ENCODE results near the gene TBC1D20.
"Not testable (repeated sequence)": the region's sequence is repeated elsewhere in the genome, so short reads cannot be mapped to it uniquely, and the experiment has no call there.

Gene TBC1D20

DNA sequence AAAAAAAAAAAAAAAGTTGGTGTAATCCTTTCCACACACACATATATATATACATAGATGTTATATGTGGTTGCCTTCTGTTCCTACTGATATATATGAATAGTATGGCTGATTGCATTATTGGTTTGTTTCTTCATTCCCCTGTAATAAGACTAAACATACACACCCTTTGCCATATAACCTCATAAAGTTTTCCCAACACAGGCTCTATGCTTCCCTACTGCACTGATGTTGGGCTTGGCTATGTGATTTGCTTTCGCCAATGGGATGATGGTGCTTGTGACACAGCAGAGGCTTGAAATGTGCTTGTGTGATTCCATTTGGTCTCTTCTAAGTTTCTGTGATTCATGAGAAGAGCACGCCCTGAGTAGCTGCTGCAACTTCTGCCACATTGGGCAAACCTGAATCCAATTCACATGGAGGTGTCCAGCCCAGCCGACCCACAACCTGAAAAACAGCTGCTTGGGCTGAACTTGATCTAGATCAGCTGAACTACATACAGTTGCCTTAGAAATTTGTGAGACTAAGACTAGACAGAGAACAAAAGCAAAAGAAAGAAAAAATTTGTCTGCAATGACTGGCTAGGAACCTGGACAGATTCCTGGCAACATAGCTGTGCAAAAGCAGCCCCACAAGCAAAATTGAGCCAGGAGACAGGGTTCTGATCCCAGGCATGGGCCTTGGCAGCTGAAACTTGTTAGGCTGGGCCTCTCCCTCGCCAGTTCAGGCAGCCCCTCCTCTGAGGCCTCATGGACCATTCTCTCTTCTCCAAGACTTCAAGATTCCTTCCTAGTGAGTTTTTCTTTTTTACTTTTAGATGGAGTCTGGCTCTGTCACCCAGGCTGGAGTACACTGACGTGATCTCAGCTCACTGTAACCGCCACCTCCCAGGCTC lies 13.4 kb upstream of the TBC1D20 start:
- DNase-seq, result no peak

DNA sequence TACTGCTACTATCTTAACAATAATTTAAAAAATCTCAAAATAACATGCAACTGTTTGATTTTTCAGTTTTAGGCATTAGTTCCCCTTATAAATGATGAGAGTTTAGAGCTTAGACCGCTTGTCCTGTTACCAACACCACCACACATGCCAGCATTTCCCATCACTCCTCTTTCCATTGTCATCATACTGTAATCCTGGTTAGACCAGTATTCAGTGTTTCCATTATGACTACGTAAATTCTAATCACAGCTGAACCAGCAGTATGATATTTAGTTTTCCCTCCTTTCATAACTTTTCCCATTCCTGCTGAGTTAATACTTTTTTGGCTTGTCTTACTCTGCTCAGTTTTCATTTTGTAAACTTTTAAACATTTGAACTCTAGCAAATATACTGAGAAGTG lies 12.2 kb upstream of the TBC1D20 start:
- no peak for DNase-seq

DNA sequence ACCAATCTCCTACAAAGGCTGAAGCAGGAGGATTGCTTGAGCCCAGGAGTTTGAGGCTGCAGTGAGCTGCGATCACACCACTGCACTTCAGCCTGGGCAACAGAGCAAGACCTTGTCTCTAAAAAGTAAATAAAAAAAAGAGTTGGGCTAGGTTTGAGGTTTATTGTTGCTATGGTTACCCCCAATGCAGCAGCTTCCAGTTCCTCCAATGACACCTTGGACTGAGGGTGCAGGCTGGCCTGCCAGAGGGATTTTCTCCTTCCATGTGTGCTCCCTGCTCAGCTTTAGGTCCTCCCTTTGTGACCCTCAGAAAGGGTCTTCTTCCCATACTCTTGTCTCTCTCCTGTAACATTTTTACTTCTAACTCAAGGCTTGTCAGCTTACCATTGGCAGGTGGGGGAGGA lies 10.6 kb upstream of the TBC1D20 start:
- DNase-seq, result no peak

DNA sequence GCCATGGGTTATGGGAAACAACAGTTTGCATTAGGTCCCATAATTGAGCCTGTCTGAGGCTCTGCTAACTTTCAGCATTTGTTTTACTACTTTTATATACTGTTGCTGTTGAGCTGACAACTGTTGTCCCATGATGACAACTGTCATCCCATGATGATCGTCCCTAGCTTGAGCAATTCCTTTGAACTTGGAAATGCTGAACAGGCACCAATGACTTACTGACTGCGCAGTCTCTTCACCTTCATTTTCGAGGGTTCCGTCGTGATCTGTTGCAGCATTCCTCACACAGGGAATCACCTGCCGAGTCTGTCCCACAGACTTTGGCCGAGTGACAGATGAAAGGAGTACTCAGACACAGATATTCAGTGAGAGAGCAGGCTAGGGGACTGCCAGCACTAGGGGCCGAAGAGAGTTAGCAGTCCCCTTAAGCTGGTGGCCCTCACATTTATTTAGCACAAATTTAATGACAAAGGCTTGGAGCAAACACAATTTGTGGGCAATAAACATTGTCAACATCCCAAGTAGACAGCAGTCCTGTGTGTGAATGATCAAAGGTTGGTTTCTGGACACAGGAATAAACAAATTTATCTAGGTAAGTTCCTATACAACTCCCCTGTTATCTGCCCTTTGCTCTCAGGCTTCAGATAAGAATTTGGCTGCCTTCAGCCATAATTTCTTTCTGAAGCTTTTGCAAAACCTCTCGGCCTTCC lies 10.0 kb upstream of the TBC1D20 start:
- DNase-seq, result no peak

DNA sequence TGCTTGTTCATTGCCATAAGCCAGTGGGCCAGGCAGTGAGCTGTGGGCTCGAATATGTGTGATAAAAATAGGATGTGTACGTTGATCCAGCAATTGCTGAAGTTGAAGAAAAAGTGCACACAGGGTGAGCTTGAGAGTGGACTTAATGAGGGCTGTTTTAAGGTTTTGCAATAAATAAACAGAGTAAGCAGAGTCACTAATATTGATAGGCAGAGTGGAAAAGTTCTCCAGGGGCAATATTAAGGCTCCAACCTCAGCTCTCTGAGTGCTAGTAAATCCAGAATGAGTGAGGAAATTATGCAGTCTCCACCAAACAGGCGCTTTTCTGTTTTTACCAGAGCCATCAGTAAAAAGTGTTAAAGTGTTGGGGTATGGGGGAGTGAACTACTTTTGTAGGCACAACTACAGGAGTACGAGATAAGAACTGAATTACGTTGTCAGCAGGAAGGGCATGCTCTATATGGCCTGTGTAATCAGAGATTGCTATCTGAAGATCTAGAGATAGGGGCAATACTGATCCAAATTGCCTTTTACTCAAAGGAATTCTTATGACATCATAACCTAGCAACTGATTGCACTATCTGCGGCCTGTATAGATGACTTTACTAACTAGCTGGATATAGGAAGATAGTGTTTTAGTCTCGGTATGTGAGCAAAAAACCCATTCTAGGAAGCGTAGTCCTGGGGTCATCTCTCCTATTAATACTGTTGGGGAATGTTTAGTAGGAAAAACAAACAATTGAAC lies 7.6 kb upstream of the TBC1D20 start:
- no peak for DNase-seq

DNA sequence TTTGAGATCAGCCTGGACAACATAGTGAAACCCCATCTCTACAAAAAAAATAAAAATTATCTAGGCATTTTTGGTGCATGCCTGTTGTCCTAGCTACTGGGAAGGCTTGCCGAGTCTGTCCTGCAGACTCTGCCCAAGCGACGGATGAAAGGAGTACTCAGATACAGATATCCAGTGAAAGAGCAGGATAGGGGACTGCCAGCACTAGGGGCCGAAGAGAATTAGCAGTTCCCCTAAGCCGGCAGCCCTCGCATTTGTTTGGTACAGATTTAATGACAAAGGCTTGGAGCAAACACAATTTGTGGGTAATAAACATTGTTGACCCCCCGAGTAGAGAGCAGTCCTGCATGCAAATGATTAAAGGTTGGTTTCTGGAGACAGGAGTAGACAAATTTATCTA lies 5.4 kb upstream of the TBC1D20 start:
- DNase-seq, result no peak

DNA sequence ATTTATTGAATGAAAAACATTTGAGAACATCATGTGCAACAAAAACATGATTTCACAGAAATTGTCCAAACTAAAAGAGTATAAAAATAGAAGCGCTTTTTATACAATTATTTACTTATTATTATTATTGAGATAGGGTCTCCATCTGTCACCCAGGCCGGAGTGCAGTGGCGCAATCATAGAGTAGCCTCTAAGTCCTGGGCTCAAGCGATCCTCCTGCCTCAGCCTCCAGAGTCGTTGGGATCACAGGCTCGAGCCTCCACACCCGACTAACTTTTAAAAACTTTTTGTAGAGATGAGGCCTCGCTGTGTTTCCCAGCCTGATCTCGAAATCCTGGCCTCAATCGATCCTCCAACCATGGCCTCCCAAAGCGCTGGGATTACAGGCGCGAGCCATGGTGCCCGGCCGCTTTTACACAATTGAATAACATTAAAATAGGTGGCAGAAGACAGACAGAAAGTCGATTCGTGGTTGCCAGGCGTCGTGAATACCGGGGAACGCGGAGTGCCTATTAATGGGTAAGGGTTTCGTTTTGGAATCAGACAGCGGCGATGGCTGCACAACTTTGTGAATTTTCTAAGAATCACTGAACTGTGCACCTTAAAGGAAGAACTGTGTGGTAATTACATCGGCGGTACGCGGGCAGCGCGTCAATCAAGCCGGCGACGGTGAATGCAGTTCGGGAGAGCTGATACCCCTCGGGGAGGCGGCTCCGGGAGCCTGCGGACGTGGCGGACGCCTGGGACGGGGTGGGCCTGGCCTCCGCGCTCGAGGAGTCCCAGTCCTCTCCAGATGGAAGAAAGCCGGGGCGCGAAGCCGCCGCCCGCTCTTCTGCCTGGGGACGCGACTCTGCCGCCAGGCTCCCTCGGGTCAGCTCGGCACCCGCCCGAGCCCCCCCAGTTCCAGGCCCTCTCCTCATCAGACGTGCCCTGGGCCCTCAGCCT lies 807 bp downstream of the TBC1D20 start:
- DNase-seq, result peak; percentile 16 to 51 (median 38)

DNA sequence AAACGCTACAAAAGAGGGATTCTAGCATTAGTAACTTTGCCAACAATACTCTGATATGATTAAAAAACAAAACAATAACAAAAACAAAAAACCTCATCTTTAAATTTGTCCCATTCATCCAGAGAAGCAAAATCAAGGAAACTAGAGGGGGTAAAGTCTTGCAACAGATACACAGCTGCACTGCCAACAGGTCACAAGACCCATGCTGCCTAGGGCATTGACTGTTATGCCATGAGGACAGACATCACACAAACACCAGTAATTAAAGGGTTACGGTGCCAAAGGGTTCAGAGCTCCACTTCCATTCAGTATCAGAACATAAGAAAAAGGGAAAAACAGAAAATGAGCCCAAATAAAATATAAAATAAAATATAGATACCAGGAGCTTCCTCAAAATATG lies 1.6 kb downstream of the TBC1D20 start:
- no peak for DNase-seq

DNA sequence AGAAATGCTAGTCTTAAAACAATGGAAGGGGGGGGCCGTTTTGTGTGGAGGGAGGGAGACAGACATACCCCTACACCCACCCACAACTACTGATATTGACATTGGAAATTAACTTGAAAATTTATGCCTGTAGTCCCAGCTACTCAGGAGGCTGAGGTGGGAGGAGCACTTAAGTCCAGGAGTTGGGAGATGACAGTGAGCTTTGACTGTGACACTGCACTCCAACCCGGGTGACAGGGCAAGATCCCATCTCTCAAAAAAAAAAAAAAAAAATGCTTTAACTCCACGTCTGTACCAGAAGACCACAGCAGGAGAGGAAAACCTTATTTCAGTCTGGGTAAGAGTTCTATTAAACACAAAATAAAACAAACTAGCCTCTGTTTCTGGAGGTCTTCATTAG lies 2.2 kb downstream of the TBC1D20 start:
- no peak for DNase-seq

DNA sequence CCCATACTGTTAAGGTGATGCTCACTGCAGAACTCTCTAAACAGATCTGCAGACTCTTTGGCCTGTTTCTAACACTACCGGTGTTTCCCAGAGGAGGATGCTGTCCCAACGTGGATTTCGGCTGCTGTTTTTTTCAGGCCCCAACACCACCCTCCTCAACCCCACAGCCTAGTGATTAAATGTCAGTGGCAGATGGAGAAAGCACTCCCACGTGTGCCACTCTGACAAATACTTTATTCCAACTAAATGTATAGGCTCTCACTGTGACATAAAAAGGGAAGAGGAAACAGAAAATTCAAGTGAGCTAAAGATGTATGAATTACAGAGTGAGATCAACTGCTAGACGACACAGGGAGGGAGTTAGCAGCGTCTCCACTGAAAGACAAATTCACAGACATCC lies 3.6 kb downstream of the TBC1D20 start:
- DNase-seq, result no peak

DNA sequence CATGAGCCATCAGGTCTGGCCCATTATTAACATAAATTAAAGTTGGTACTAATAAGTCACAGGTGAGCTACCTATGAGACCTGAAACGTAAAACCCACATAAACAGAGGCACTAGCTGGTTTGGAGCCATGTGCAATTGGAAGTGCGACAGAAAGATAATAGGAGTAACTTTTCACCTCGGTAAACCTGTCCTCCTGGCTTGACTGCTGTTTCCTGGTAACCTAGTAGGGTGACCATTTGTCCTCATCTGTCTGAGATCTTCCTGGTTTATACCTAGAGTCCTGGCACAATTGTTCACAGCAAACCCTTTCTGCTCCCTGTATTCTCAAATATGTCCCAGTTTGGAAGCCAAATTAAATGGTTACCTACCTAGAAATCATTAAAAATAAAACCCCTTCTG lies 7.4 kb downstream of the TBC1D20 start:
- DNase-seq, result no peak

DNA sequence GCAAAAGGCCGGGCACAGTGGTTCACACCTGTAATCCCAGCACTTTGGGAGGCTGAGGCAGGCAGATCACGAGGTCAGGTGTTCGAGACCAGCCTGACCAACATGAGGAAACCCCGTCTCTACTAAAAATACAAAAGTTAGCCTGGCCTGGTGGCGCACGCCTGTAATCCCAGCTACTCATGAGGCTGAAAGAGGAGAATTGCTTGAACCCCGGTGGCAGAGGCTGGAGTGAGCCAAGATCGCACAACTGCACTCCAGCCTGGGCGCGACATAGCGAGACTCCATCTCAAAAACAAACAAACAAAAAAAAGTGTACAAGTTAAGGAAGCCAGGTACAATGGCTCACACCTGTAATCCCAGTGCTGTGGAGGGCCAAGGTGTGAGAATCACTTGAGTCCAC lies 10.3 kb downstream of the TBC1D20 start:
- DNase-seq, result not testable (repeated sequence)

DNA sequence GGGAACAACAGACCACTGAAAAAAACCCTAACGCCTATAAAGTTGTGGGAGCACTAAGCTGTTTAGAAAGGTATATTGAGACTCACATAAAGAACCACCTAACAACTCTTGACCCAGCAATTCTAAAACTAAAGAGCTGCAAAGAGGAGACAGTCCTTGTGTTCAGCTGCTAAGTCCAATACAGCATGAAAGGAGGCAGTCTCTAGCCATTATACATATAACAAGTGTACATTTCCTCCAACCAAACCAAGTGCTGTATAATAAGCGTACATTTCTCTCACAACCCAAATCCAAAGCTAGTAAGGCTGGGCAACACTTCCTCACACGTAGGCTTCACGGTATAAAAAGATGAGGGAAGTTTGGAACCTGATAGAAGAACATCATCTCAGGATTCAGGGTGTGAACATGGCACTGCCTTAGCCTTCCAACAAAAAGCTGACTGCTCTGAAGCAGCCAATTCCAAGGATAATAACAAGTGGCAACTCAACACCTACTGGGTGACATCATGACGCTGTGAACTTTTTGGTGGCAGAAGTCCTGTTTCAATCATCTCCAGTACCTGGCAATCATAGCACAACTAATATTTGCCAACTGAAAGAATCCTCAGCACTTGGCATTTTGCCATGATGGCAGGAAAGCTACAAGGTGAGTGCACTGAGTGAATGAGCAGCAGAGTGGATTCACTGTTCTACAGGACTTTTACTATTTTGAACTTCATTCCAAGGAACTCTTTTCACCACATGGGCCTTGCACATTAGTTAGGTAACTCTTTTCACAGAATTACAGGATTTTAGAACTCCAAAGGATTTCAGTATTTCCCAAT lies 16.6 kb downstream of the TBC1D20 start:
- no peak for DNase-seq

DNA sequence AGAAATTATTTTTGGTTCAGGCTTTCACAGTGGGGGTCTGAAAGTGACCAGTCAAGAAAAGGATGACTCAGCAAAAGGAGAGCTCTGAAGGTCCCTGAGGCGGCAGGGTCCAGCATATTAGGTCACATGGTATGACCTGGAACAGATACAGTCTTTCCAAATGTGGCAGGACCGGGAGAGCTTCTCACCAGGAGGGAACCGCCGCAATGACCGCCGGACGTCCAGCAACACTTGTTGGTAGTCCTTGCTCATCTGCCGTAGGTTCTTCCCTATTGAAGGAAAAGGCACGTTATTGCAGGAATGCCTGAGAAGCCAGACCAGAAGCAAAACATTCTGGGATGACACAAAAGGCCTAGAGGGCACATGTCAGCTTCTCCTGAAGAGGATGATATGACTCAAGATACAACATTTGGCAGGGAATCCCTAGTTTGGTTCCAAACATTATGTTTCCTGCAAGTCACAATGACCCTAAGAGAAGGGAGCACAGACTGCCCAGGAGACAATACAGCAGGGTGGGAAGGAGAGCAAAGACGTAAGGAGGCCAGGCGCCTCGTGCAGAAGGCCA lies 17.4 kb downstream of the TBC1D20 start:
- DNase-seq, result no peak

DNA sequence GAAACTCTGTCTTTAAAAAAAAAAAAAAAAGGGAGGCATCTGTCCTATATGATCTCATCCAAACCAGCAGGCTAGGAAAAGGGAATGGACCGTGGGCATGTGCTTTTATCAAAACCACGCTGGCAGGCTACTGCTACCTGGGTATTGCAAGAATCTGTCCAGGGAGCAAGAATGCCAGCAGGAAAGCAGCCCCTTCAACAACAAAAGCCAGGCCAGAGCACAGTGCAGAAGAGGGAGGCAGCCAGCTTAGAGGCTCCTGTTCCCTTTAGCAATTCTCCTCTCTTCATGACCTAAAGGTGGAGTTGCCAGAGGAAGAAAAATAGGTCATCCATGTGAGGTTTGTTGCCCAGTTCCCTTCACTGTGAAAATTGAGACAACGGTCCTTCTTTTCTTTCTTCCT lies 18.2 kb downstream of the TBC1D20 start:
- no peak for DNase-seq

DNA sequence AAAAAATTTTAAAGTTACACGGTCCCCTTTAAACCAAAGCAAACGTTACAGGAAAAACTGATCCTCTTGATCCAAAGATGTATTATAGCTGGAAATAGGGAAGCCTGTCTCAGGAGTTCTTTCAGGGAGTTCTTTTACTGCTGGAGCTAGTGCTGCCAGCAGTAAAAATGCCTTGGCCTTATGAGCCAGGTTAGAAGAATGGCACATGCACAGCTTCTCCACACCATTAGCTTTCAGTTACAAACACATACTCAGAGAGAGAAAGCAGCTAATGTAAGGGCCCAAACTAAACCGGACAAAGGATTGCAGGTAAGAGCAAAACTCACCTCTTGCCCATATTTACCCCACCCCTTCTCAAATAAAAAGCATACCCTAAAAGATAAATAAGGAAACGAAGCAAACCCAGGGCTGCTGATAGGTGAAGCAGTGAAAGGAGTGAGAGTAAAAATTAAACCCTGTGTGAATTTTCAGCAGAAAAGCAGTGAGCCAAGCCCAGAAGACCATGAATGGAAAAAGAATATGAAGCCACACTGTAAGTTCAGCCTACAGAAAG lies 19.0 kb downstream of the TBC1D20 start:
- no peak for DNase-seq

DNA sequence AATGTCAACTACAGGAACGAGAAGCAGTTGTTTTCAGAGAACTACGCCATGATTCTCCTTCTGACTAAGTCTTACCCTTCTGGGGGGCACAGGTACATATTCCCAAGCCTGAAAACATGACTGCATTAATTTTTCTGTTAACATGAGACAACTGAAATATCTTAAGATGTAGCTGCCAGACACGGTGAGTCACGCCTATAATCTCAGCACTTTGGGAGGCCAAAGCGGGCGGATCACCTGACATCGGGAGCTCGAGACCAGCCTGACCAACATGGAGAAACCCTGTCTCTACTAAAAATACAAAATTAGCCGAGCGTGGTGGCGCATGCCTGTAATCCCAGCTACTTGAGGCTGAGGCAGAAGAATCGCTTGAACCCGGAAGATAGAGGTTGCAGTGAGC lies 21.7 kb downstream of the TBC1D20 start:
- no peak for DNase-seq

DNA sequence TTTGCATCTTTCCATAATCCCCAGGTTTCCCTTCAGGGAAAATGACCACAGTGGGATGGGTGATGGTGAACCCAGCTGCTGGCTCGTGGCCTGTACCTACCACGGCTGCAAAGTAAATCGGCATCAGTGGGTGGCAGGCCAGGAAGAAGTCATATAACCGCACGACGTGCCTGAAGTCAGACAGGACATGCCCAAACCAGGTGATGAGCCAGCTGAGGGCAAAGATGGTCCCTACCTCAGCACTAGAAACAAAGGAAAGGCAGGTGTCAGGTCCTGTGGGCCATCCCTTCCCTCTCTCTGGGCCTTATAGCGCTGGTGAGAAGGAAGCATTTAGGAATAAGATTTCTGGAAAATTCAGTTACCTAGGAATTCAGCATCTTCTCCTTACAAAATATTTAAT lies 22.2 kb downstream of the TBC1D20 start:
- DNase-seq, result no peak

DNA sequence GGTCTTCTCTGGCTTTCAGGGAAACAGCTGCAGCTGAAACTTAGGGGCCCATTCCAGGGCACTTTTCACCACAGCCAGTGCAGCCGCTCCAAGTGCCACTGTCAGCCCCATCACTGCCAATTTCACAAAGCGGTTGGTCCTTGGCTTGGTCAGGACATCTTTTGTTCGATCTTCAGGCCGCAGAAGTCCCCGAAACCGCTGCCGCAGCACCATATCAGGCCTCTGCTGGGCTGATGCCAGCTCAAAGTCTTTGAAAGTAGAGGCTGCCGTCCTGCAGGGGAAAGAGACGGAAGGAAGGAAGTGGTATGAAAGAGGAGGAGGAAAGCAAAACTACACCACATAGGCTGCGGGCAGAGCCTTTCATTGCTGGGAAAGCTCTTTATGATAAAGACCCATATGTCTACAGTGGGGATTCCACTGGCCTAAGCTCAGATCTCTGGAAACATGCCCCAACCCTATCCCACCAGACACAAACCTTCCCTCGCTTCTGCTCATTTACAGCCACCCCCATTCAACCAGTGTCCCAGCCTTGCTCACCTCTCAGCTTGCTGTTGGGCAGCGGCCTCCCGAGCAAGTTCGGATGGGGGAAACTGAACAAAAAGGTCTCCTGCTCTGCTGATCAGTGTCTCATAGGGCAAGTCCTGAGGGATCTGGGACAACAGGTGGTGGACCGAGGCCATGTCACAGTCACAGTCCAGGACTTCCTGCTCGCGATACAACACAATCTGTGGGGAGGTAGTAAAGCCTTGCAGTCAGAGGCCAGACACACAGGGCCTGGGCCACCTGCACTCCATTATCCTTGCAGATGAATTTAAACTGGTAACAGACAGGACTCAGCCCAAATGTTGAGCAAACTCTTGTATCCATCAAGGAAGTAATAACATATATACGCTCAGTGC lies 23.5 kb downstream of the TBC1D20 start:
- DNase-seq, result peak in 2 of 4 experiments; percentile 28 to 49
